Measurements from ENCODE around the gene NDRG2. TPM values are rescaled to one million over a fixed set of nuclear protein-coding genes. Genes with fewer than 3 reads are reported as not detected.
A peak's percentile ranks its signal among the peaks of the same experiment; 100 is the strongest.
"Not testable (repeated sequence)": the region's sequence is repeated elsewhere in the genome, so short reads cannot be mapped to it uniquely, and the experiment has no call there.

NDRG2 gene
- total and polyA plus RNA-seq, 8 donors, result 61.3 to 418 (median 107) TPM

DNA sequence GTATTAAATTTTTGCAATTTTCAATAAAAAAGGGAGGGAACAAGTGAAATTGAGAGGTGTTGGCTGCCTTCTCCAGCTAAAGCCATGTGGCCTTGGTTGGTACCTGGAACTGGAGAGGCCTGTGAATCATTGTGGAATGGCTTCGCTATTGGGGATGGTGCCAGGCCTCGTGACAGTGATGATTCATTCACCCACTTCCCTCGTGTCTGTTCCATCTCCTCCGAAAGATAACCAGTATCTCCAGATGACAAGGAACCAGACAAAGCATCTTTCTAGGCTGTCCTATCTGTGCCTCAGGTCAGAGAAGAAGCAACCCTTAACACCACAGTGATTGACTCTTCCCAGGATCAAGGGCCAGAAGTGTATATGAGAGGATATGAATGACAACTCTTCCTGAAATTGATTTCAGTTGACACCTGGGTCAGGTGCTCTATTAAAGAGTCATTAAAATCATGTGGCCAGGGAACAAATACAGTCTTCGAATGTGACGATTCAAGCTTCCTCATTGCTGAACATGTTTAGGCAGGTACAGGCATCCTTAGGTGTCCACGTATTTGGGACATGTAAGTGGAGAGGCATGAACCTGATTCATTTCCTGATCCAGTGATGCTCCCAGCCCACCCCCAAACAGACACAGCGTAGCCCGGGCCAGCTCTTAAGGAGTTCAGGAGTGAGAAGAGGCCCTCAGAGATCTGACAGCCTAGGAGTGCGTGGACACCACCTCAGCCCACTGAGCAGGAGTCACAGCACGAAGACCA lies 17.0 kb upstream of the NDRG2 start, which contains the start of gene RNASE7:
Gene RNASE7, plus strand, starts transcription at position 687 of the 758 bp plus-strand sequence. CDS start 631 bp downstream, outside the sequence.
- WGBS, 5 donors, result 70 to 84% (median 78%) methylated on average over 11 of the region's 11 CpGs
- Histone ChIP-seq H3K4me1 (peaks cover 20 to 37% (median 33%) of the 10 kb centered on the region in 4 donors), H3K9me3 (no peaks in the 10 kb centered on the region), H3K36me3 (no peaks in the 10 kb centered on the region), H3K27me3 (no peaks in the 10 kb centered on the region), H3K27ac (no peak within 1 kb of the TSS), H3K4me3 (no peak within 1 kb of the TSS)
- TF ChIP-seq POLR2A (IDR thresholded peaks at IDR 0.05) (no peak), POLR2AphosphoS5 (IDR thresholded peaks at IDR 0.05) (no peak), EP300 (IDR thresholded peaks at IDR 0.05) (no peak)
- TF ChIP-seq, protein P1, sequence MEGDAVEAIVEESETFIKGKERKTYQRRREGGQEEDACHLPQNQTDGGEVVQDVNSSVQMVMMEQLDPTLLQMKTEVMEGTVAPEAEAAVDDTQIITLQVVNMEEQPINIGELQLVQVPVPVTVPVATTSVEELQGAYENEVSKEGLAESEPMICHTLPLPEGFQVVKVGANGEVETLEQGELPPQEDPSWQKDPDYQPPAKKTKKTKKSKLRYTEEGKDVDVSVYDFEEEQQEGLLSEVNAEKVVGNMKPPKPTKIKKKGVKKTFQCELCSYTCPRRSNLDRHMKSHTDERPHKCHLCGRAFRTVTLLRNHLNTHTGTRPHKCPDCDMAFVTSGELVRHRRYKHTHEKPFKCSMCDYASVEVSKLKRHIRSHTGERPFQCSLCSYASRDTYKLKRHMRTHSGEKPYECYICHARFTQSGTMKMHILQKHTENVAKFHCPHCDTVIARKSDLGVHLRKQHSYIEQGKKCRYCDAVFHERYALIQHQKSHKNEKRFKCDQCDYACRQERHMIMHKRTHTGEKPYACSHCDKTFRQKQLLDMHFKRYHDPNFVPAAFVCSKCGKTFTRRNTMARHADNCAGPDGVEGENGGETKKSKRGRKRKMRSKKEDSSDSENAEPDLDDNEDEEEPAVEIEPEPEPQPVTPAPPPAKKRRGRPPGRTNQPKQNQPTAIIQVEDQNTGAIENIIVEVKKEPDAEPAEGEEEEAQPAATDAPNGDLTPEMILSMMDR (IDR thresholded peaks at IDR 0.05), result no peak
- DNase-seq, result no peak
- intact Hi-C loops (cut with DNase I; ENCODE audit: low total_unique reads), result no loop called here

DNA sequence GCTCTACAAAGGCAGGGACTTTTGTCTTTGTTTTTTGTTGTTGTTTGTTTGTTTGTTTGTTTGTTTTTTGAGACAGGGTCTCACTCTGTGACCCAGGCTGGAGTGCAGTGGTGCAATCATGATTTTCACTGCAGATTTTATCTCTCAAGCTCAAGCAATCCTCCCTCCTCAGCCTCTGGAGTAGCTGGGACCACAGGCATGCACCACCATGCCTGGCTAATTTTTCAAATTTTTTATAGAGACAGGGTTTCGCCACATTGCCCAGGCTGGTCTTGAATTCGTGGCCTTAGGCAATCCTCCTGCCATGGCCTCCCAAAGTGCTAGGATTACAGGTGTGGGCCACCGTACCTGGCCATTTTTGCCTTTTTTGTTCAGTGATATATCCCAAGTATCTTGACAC lies 16.1 kb upstream of the NDRG2 start:
- H3K27me3 ChIP-seq; DNase-seq; H3K9me3 ChIP-seq; H3K36me3 ChIP-seq; H3K27ac ChIP-seq; intact Hi-C loops (cut with DNase I; ENCODE audit: low total_unique reads); H3K4me3 ChIP-seq: not testable (repeated sequence)
- 72 to 82% (median 75%) methylated on average over 3 of the region's 3 CpGs for WGBS, 5 donors
- peaks cover 20 to 37% (median 33%) of the 10 kb centered on the region in 4 donors for H3K4me1 ChIP-seq

DNA sequence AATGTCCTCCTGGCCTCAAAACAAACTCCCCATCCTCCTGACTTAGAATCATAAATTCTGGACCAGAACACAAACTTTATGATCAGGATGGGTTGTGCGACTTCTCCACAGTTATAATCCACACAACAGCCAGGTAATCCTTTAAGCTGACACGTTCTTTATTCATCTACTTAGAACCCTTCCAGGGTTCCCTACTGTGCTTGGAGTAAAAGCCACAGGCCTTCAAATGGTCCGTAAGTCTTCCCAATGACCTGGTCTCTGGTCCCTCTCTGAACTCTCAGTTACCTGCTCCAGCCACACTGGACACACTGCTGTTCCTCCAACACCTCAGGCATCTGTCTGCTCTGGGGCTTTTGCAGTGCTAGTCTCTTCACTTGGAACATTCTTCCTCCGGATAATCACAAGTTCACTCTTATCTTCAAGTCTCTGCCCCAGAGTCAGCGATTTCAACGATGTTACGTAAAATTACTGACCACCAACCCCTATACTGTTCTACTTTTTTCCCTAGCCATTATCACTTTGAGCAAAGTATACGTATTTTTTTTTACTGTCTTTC lies 15.6 kb upstream of the NDRG2 start:
- Histone ChIP-seq H3K4me3 (no peak overlapping the region), H3K27me3 (no peaks in the 10 kb centered on the region), H3K4me1 (peaks cover 20 to 37% (median 33%) of the 10 kb centered on the region in 4 donors), H3K9me3 (no peaks in the 10 kb centered on the region), H3K27ac (peak overlapping the region in 1 of 5 donors; percentile 77), H3K36me3 (no peaks in the 10 kb centered on the region)
- intact Hi-C loops (cut with DNase I; ENCODE audit: low total_unique reads), result no loop called here
- DNase-seq, result no peak
- TF ChIP-seq EP300 (IDR thresholded peaks at IDR 0.05), result no peak
- TF ChIP-seq, protein P1 (IDR thresholded peaks at IDR 0.05), result peak in 1 of 7 experiments; percentile 2
- TF ChIP-seq POLR2AphosphoS5 (IDR thresholded peaks at IDR 0.05), result no peak
- no peak for TF ChIP-seq POLR2A (IDR thresholded peaks at IDR 0.05)
- 71 to 77% (median 72%) methylated on average over 8 of the region's 8 CpGs for WGBS, 5 donors

DNA sequence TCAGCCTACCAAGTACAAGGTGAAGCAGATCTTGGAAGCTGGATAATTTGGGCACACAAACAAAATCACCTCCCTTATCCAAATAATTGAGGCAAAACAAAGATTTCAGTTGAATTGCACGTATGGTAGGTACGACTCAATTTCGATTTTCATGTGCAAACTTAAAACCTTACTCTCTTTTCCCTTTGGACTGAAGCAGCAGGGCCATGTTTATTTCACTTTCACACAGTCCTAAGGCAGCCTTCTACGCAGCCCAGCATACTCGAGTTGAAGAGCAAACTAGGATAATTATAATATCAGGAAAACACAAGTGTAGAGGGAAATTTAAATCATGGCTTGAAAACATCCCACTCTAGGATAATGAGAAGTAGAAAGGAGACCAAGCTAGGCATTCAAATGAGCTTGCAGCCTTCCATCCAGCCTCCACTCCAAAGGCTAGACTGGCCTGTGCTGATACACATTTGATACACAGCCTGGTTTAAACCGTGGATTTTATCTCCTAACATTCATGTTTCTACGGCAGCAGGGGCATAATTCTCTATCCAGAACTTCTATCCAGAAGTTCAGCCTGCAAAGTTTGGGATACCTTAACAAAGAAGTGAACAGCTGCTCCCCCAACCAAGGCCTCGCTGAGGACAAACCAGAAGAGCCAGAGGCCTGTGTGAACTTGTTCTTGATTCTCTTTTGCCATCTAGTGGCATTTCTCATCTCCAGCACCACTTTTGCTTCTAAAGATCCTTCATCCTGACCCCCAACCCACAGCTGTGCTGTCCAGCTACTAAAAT lies 14.9 kb upstream of the NDRG2 start:
- no peaks in the 10 kb centered on the region for H3K36me3 ChIP-seq
- H3K27ac ChIP-seq, result peak overlapping the region in 4 of 5 donors; percentile 49 to 81 (median 72)
- WGBS, 5 donors, result 38 to 51% (median 44%) methylated on average over 8 of the region's 8 CpGs
- H3K27me3 ChIP-seq, result no peaks in the 10 kb centered on the region
- H3K4me3 ChIP-seq, result no peak overlapping the region
- peak; percentile 49 to 91 for DNase-seq
- peaks cover 20 to 37% (median 33%) of the 10 kb centered on the region in 4 donors for H3K4me1 ChIP-seq
- H3K9me3 ChIP-seq, result no peaks in the 10 kb centered on the region
- TF ChIP-seq, protein P1 (IDR thresholded peaks at IDR 0.05), result peak in 5 of 7 experiments; percentile 41 to 73 (median 64)
- TF ChIP-seq POLR2A (IDR thresholded peaks at IDR 0.05) (no peak), POLR2AphosphoS5 (IDR thresholded peaks at IDR 0.05) (peak in 1 of 3 donors; percentile 10), EP300 (IDR thresholded peaks at IDR 0.05) (no peak)
- intact Hi-C loops (cut with DNase I; ENCODE audit: low total_unique reads), result no loop called here
